ENCODE data around the gene RPL27A.

RPL27A gene

GRCh38 chr11:8723711-8724110, 41.1 kb downstream of the RPL27A start:
- H3K4me3 ChIP-seq (ENCODE audit: low read depth, low read length), result no peak overlapping the region
- no peak for DNase-seq (ENCODE audit: low read depth)
- no peak for TF ChIP-seq CTCF (IDR thresholded peaks at IDR 0.05; ENCODE audit: insufficient read depth, low read depth, low read length, missing control alignments)

GRCh38 chr11:8724682-8725081, 42.1 kb downstream of the RPL27A start:
- TF ChIP-seq CTCF (IDR thresholded peaks at IDR 0.05; ENCODE audit: insufficient read depth, low read depth, low read length, missing control alignments), result no peak
- no peak for DNase-seq (ENCODE audit: low read depth)
- no peak overlapping the region for H3K4me3 ChIP-seq (ENCODE audit: low read depth, low read length)

GRCh38 chr11:8726395-8726794, 43.8 kb downstream of the RPL27A start:
- no peak overlapping the region for H3K4me3 ChIP-seq (ENCODE audit: low read depth, low read length)
- no peak for DNase-seq (ENCODE audit: low read depth)
- TF ChIP-seq CTCF (IDR thresholded peaks at IDR 0.05; ENCODE audit: insufficient read depth, low read depth, low read length, missing control alignments), result no peak

- no peak overlapping the region for H3K4me3 ChIP-seq (ENCODE audit: low read depth, low read length)
- no peak for TF ChIP-seq CTCF (IDR thresholded peaks at IDR 0.05; ENCODE audit: insufficient read depth, low read depth, low read length, missing control alignments)
- DNase-seq (ENCODE audit: low read depth), result no peak
Measured at GRCh38 chr11:8728563-8728962, 46.0 kb downstream of the RPL27A start.

- TF ChIP-seq CTCF (IDR thresholded peaks at IDR 0.05; ENCODE audit: insufficient read depth, low read depth, low read length, missing control alignments), result no peak
- no peak for DNase-seq (ENCODE audit: low read depth)
- H3K4me3 ChIP-seq (ENCODE audit: low read depth, low read length), result no peak overlapping the region
Measured at GRCh38 chr11:8729067-8729466, 46.5 kb downstream of the RPL27A start.

- DNase-seq (ENCODE audit: low read depth), result no peak
- TF ChIP-seq CTCF (IDR thresholded peaks at IDR 0.05; ENCODE audit: insufficient read depth, low read depth, low read length, missing control alignments), result no peak
- H3K4me3 ChIP-seq (ENCODE audit: low read depth, low read length), result no peak overlapping the region
Measured at GRCh38 chr11:8729837-8730696, 47.5 kb downstream of the RPL27A start.

- no peak overlapping the region for H3K4me3 ChIP-seq (ENCODE audit: low read depth, low read length)
- no peak for DNase-seq (ENCODE audit: low read depth)
- no peak for TF ChIP-seq CTCF (IDR thresholded peaks at IDR 0.05; ENCODE audit: insufficient read depth, low read depth, low read length, missing control alignments)
Measured at GRCh38 chr11:8730697-8731020, 48.1 kb downstream of the RPL27A start.
